ENCODE data around the gene DPEP2.
A peak's percentile ranks its signal among the peaks of the same experiment; 100 is the strongest.
"Not testable (repeated sequence)": the region's sequence is repeated elsewhere in the genome, so short reads cannot be mapped to it uniquely, and the experiment has no call there.

Gene DPEP2

DNA sequence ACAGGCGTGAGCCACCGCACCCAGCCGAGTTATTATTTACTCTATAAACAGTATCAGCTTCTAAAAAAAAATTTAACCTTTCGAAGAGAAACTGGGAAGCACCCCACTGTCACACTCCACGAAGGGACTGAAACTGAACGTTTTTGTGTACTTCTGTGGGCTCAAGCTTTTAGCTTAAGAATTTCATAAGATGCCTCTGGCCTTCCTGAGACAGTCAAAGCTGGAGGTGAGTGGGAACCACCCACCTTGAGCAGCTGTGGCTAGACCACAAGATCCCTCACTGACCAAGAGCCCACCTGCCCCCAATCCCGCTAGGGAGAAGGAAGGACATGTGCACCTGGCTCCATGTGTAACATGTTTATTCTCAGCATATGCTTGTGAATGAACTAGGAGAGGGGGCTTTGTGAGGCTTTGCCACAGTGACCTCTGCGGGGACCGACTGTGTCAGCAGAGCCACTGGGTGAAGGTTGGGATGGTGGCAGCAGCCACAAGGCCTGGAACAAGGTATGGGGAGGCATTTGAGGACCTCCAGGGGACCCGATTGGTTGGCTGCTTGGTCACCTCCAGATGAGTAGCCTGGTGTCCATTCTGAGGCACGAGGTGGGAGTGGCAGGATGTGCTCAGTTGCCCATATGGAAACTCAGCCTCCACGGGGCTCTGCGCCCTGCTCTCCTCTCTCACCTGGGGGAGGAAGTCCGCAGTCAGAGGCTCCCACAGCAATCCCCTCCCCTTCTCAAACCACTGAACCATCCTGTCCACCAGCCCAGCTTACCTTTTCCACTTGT is 23.8 kb downstream of the DPEP2 start:
- no peak for DNase-seq

DNA sequence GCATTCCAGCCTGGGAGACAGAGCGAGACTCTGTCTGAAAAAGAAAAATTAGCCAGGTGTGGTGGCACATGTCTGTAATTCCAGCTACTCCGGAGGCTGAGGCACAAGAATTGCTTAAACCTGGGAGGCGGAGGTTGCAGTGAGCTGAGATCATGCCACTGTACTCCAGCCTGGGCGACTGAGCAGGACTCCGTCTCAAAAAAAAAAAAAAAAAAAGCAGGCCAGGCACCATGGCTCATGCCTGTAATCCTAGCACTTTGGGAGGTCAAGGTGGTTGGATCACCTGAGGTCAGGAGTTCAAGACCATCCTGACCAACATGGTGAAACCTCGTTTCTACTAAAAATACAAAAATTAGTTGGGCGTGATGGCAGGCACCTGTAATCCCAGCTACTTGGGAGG is 27.0 kb downstream of the DPEP2 start:
- not testable (repeated sequence) for DNase-seq

- no peak for DNase-seq
These were observed 28.2 kb downstream of the DPEP2 start for GRCh38 chr16:67971111-67971510.

- DNase-seq, result no peak
These were observed 29.8 kb downstream of the DPEP2 start for GRCh38 chr16:67969254-67970039.

DNA sequence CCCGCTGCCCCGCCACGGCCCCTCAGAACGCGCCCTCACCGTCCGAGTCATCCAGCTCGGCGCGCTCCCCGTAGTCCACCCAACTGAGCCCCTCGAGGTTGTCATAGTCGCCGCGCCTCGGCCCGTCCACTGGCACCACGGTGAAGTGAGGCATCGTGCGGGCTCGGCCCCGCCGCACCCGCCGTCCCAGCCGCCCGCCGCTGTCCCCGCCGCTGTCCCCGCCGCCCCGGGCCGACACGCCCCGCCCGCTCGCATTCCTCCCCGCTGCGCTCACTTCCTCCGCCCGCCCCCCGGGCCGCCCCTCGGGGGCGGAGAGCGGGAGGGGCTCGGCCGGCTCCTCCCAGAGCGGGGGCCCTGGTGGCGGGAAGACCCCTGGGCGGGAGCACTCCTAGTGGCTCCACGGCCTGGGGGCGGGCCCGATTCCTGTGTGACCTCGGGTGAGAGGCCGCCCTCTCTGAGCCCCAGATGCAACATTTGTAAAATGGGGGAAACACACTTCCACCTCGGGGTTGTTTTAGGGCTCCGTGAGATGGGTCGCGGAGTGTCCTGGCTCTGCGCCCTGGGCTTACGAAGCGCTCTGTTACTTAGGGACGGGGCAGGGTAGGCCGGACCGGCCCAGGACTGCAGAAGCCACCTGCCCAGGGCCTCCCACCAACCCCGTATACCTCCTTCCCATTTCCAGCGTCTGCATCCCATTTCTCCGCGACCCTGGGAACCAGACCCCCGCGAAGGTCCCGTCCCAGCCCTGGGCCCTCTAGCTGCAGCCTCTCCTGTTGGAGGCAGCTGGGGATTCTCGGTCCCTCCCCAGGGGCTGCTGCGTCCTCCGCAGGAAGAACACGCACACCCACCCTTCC is 30.7 kb downstream of the DPEP2 start, which contains the start of gene SLC12A4:
TSS of gene SLC12A4 (minus strand) at position 238 of the 854 bp plus-strand sequence. CDS start at position 154, 84 bp downstream.
- DNase-seq, result peak; percentile 96

DNA sequence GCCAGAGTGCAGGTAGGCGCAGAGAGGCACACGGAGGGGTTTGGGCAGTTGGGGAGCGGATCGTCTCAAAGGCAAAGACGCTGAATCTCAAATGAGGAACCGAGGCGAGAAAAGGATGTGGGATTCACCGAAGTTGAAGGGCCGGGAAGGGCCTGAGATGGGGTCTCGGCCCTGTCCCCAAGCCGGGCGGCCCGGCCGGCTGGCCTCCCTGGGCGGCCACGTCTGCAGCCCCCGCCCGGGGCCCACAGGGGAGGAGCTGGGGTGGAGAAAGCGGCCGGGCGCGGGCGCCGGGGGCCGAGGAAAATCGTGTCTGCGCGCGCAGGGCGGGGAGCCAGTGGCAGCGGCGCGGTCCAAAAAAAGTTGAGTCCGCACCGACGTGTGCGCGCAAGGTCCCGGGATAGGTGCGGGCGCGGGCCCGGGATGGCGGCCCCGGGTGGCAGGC is 31.3 kb downstream of the DPEP2 start:
- peak; percentile 47 for DNase-seq

DNA sequence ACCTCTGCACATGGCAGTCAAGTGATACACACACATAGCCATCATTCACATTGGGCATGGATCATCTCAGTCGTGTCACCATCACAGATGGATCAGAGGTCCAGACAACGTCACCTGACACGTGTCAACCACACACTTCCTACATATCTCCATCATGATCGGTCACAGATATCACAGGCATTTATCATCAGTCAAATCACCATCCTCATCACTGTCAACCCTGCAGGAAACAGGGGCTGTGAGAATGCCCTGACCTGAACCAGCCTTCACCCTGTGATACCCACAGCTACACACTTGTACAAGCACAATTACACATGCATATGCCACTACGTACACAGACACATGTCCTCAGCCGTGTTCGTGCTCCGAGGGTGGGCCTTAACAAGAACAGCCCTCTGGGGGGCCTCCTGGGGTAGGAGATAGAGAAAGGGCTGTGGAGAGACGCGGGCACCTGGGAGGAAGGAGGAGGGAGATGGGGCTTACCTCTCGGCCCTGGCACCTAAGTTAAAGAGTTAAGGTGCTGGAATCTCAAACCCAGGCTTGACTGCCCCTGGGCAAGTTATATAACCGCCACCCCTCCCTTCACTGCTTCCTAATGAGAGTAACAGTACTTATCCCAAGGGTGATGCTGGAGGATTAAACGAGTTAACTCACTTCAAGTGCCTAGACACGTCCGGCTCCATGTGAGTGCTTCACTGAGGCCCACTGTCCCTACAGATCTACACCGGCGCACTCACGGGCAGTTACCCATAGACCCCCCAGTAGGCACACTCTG is 31.9 kb downstream of the DPEP2 start:
- DNase-seq, result peak; percentile 68

GRCh38 chr16:67966549-67967182 is 32.6 kb downstream of the DPEP2 start:
- DNase-seq, result no peak

DNA sequence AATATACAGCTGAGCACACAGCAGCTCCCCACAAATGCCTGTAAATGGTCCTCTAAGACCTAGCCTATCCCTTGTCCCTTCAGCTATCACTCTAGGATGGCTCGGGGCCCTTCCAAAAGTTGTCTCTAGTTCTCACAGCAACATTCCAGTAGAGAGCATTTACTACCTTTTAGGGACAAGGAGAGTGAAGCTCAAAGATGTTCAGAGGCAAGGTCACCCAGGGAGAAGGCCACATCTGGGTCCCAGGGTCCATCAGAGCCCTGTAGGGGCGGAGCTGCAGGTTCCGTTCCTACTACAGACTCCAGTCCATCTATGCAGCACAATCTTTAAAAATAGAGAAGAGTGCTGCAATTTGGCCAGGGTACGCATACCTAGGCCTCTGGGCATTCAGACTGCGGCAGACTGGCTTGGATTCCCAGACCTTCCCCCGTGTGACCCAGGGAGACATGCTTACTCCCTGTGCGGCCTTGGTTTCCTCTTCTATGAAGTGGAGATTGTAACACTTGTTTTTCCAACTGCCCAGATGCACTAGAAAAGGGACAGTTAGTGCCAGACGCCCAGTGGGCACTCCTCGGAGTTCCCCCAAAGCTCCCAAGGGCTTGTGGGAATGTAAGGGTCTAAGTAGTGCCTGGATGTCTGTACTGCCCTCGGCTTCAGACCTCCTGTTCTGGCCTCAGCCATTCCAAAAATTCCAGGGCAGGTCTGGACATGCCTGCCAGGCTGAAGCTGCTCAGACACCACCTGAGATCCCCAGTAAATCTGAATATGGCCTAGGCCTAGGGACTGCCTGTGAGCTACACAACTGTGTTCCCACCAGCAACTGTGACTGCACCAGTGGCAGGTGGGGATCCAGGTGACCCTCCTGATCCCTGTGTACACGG is 33.4 kb downstream of the DPEP2 start:
- DNase-seq, result no peak

GRCh38 chr16:67964477-67965131 is 34.7 kb downstream of the DPEP2 start:
- no peak for DNase-seq

GRCh38 chr16:67963662-67964321 is 35.5 kb downstream of the DPEP2 start:
- no peak for DNase-seq

- DNase-seq, result no peak
These were observed 36.0 kb downstream of the DPEP2 start for GRCh38 chr16:67963292-67963661.

GRCh38 chr16:67962135-67962534 is 37.1 kb downstream of the DPEP2 start:
- DNase-seq, result no peak

DNA sequence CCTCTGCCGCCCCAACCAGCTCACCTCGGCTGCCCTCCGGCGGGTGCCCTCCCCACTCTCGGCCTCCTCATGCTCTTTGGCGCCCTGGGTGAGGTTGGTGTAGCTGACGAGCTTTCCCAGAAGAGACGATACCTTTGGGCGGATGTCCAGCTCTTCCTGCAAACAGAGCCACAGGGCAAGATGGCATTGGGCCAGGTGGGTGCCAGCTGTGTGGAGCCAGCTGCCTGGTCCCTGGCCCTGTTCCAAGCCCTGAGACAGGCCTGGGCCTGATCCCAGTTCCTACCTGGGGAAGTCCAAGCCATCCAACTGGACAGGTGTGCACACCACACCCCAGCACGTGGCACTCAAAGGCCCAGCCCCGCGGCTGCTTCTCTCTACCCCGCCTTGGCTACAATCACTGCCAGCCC is 37.7 kb downstream of the DPEP2 start:
- DNase-seq, result no peak

DNA sequence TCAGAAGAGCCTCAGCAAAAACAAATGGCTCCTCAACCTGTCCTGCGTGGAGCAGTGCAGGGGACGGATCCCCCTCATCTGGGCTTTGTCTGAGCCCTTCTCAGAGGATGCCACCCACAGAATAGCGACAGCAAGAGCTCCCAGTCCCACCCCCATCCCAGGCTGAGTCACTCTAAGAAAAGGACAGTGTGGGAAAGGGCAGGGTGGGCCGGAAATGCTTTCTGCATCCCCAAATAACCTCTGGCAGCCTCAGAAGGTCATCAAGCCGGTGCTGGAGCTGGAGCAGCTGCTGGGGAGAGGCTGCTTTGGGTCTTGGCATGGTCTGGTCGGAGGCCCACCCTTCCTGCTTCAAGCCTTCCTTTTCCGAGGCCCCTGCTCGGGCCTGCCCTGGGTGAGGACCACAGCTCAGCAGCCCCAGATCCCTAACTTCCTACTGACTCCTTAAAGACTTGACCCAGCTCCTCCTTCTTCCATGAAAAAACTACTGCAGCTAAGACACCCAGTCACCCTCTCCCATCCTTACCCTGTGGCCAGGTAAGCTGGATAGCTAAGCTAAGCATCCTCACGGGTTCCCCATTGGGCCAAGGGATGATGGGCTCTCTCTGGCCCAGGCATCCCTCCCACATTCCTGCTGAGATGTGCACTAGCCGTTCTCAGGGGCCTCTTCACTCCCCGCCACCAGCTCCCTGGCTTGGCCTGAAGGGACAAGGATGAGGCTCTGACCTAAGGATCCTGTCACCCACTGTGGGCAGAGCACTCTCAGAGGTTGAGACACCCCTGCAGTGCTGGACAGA is 39.6 kb downstream of the DPEP2 start:
- no peak for DNase-seq

GRCh38 chr16:67957622-67958021 is 41.7 kb downstream of the DPEP2 start:
- no peak for DNase-seq

DNA sequence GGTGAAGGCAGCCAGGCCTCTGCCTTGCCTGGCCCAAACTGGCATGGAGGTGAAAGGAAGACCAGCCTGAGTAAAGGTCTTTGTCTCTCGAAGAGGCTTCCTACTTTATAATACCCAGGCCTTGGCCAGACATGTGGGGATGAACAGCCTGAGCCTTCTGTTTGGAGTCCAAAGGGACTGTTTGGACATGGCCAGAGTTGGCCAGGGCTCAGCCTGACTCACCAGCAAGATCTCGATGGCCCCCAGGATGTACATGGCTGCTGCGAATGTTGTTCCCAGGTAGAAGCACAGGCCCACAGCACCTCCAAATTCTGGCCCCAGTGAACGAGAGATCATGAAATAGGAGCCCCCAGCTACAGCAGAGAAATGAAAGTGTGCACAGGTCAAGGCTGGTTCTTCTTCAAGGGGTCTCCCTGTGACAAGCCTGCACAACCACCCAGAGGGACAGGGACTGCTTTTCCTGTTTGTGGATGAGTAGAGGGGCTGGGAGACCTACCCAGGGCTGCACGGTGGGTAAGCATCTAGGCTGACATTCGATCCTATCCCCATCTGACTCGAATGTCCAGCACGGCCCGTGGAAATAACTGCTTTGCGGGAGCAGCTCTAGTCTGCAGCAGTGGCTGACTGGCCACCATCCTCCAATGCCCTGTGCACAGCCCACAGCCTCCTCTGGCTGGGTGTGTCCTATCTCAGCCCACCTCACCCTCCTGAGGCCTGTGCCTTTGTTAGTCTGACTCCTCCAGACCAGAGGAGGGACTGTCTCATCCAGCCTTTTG is 44.7 kb downstream of the DPEP2 start:
- no peak for DNase-seq

Measured in activated CD4-positive, alpha-beta T cell treated with anti-CD3 and anti-CD28 coated beads, Interleukin-10, Interleukin-2, amounts not matched to agents 100 ng/mL and 50 ng/mL, durations not matched to agents 16 hours and 8 hours (primary cell).